GM19238 (cell line): ENCODE results near the gene TRIM14.
"Not testable (repeated sequence)": the region's sequence is repeated elsewhere in the genome, so short reads cannot be mapped to it uniquely, and the experiment has no call there.

ENCODE experiments used
- DNase-seq: peaks from one replicate; pipeline ENCODE4 v3.0.0; 2011; ENCODE audit warnings: low spot score; ENCODE audit not compliant: insufficient read length

The TRIM14 gene

DNA sequence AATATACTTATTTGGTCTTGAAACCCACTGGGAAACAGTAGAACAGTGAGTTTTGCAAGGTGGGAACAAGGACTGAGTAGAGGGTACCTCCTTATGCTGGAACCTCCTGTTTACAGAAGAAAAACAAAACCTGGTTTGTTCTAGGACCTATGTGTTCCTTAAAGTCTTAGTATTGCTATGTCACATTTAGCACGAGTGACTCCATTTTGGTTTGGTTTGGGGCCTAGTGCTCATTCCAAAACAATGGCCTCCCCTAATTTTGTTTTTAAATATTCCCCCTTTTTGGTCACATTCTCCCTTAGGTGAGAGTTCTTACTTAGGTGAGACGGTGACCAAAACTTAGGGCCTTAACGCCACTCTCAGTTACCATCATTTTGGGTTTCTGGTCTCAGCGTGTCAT is 68.7 kb downstream of the TRIM14 start:
- no peak for DNase-seq

DNA sequence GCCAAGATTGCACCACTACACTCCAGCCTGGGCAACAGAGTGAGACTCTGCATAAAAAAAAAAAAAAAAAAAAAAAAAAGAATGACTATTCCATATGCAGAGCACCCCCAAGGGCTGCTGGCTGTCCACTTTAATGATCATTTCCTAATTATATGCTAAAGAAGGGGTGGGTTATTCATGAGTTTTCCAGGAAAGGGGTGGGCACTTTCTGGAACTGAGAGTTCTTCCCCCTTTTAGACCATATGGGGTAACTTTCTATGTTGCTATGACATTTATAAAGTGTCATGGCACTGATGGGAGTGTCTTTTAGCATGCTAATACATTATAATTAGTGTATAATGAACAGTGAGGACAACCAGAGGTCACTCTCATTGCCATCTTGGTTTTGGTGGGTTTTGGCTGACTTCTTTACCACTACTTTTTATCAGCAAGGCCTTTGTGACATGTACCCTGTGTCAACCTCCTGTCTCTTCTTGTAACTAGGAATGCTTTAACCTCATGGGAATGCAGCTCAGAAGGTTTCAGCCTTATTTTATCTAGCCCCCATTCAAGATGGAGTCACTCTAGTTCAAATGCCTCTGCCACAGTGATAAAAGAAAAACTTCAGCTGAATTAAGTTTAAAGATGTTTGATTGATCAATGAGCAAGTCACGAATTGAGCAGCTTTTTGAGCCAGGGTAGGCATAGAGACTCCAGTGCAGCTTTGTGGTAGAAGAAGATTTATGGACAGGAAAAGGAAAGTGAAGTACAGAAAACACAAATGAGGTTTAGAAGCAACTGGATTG is 69.5 kb downstream of the TRIM14 start:
- DNase-seq: no peak

DNA sequence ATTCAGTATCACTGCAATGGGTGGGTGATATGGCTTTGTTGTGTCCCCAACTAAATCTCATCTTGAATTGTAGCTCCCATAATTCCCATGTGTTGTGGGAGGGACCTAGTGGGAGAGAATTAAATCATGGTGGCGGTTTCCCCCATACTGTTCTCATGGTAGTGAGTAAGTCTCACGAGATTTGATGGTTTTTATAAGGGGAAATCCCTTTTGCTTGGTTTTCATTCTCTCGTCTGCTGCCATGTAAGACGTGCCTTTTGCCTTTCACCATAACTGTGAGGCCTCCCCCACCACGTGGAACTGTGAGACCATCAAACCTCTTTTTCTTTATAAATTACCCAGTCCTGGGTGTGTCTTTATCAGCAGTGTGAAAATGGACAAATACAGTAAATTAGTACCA is 72.0 kb downstream of the TRIM14 start:
- DNase-seq: no peak

DNA sequence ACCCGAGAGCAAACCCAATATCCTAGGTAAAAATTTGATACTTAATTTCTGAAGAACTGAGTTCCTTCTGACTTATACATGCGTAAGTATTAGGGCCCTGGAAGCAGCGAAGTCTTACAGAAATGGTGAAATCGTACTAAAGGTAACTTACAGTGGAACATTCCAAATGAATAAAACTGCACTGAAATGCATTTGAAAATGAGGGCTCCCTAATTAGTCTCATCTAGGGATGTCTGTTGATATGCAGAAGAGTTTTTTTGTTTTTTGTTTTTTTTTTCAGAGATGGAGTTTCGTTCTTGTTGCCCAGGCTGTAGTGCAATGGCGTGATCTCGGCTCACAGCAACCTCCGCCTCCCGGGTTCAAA is 72.9 kb downstream of the TRIM14 start:
- DNase-seq: no peak

DNA sequence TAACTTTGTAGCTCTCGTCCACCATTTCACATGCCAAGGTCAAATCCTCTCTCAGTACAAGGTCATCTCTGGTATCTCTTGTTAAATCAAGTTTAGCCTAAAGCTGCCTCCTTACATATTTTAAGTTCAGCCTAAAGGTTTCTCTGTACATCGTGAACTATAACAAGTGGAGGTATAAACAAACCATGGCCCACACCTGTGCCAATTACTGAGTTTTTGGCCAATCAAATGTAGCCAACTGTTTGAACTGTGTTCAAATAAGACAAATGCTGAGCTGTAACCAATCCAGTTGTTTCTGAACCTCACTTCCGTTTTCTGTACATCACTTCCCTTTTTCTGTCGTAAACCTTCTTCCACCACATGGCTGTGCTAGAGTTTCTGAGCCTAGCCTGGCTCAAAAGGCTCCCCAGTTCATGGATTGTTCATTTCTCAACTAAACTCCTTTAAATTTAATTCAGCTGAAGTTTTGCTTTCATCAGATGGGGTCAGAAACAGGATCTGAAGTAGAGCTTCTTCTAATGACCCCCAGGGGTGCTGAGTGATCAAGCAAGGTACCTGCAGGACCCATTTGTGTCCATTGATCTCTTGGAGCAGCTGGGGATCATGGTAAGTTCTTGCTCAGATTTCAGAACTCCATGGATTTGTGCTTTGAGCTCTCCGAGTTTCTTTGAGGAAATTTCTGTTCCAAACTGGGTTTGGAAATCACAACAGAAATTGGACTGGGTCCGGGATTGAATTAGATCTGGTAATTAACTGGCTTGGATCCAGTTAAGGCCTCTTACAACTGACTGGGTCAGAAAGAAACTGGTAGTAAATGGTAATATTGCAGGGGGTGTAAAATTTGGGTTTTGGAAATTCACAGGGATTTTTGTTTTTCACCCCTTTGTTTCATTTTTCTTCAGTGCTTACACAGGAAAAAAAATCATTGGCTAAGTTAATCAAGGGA is 73.5 kb downstream of the TRIM14 start:
- DNase-seq: no peak

DNA sequence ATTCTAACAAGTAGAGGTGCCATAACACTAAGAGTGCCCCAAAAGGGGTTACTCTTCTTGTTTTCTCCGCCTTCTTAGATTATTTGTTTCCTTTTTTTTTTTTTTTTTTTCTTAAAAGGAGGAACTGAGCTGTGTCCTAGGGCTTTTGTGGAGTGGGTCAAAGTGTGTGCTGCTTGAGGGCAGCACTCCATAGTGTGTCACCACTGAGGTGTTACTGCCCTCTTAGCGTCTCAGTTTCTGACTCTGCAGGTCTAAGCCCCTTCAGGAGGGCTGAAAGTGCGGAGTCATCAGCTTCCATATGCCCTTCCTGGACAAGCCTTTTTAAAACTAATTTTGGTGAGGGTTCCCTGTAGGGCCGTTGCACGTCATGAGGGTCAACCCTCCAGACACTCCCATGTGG is 75.1 kb downstream of the TRIM14 start:
- no peak for DNase-seq

DNA sequence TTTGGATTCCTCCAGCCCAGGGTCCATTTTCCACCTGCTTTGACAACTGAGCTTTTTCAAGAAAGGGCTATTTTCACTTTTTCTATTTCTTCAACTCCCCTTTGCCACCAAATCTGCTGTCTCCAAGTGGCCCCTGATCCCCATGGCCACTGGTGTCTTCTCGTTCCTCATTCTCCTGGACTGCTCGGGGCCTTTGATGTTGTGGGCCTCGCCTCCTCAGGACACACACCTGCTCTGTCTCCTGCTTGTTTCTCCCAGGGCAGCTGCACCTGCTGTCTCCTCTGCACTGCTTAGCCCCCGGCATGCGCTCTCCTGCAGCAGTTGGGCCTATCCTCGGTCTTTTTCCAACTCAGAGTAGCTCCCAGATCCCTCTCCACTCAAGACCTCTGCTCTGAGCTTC is 78.8 kb downstream of the TRIM14 start:
- DNase-seq: no peak

DNA sequence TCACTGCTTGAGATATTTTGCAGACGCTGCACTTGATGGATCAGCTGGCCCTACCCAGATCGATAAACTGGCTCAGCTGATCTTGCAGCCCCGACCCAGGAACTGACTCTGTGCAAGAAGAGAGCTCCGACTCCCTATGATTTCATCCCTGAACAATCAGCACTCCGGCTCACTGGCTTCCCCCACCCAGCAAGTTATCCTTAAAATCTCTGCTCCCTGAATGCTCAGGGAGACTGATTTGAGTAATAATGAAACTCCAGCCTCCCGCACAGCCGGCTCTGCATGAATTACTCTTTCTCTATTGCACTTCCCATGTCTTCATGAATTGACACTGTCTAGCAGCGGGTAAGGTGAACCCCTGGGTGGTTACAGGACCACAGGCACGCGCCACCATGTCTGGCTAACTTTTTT is 79.4 kb downstream of the TRIM14 start:
- no peak for DNase-seq

DNA sequence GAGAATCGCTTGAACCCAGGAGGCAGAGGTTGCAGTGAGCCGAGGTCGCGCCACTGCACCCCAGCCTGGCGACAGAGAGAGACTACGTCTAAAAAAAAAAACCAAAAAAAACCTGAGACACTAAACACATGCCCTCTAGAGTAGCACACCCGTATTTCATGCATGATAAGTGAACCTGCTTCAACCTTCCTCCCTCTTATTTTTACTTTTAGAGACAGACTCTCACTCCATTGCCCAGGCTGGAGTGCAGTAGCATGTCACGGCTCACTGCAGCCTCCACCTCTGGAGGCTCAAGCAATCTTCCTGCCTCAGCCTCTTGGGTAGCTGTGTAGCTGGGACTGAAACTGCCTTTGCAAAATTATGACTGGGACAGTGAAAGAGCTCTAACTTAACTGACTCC is 80.1 kb downstream of the TRIM14 start:
- DNase-seq: no peak

DNA sequence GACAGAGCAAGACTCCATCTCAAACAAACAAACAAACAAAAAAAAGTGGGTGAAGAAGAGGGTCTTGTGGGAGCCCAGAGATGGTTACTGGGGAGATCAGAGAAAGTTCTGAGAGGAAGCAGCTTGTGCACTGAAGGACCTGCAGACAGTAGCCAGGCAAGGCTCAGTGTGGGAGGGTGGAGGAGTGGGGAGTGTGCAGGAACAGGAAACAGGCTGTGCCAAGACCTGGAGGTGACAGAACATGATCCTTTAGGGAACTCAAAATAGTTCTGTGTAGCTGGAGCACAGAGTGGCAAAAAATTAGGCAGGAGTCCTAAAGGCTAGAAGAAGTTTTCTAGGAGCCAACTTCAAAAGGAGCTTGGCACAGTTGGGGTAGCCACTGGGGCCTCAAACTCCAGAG is 81.7 kb downstream of the TRIM14 start:
- no peak for DNase-seq

DNA sequence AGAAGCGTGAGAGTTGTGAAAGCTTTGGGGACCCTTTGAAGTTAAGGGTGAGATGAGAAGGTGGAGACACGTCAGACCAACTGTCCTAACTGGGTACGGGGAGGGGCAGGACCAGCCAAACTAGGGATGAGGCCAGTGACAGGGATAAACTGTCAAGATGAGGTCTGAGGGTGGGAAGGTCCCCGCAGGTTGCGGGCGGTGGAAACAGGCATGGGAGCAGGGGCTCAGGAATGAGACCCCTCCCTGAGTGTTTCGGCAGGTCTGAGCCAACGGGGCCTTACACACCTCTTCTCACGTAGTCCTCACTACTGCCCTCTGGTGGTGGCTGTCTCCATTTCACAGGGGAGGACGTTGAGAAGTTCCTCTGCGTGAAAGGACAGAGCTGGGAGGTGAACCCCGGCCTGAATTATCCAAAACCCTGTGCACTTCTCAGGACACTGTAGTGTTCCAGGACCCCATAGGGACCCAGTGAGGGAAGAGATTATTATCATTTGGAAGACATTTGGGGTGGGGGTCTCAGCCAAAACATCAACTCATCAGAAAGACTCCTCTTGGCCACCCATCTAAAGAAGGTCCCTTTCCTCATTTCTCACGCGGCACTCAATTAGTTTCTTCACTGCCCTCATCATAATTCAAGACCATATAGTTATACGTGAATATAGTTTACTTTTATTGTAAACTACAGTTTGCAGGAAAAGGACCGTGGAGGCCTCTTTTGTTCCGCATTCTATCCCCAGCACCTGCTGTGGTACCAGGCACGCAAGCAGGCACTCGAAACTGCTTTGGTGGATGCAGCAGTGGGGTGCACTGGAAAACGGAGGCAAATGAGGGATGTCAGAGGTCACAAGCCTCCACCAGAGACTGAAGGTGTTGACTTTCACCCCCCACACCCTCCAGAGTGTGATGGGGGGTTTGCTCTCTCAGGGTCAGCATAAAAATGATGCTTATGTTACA is 84.2 kb downstream of the TRIM14 start:
- DNase-seq: peak; percentile 60

DNA sequence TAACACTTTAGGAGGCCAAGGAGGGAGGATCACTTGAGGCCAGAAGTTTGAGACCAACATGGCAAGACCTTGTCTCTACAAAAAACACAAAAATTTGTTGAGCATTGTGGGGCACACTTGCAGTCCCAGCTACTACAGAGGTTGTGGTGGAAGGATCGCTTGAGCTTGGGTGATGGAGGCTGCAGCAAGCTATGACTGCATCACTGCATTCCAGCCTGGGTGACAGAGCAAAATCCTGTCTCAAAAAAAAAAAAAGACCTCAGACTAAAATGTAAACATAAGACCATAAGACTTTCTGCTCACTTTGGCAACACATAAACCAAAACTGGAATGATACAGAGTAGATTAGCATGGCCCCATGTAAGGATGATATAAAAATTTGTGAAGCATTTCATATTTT is 87.1 kb downstream of the TRIM14 start:
- no peak for DNase-seq

DNA sequence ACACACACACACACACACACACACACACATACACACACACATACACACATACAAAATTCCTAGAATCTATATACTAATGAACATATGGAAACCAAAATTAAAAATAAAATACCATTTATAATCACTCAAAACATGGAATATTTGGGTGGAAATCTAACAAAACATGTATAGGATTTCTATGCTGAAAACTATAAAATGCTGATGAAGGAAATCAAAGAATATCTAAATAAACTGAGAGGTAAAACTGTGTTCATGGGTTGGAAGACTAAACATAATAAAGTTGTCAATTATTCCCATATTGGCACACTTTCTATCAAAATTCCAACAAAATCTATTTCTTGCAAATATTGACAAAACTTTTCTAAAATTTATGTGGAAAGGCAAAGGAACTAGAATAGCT is 87.9 kb downstream of the TRIM14 start:
- DNase-seq: no peak

DNA sequence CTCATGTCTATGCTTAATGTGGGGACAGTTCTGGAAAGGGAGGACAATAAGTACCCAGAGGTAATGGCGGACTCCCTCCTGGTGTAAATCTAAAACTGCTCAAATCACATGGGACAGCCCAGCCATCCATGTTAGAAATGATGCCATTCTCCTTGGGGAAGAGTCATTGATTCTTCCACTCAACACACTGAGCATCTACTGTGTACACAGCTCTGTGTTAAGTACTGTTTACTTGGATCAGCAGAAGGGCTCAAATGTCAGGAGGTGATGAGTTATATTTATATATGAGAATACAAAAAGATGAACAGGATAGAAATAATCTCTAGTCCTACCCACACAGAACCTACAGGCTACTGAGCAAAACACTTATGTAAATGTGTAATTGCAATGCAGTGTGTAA is 94.3 kb downstream of the TRIM14 start:
- DNase-seq: no peak

DNA sequence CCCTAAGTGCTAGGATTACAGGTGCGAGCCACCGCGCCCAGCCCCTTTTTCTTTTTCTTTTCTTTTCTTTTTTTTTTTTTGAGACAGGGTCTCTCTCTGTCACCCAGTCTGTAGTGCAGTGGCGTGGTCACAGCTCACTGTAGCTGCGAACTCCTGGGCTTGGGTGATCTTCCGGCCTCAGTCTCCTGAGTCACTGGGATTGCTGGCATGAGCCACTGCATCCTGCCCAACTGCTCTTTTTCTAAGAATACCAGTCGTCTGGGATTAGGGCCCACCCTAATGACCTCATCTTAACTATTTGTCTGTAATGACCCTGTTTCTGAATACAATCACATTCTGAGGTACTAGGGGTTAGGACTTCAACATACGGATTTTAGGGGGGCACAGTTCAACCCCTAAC is 96.6 kb downstream of the TRIM14 start:
- DNase-seq: no peak

DNA sequence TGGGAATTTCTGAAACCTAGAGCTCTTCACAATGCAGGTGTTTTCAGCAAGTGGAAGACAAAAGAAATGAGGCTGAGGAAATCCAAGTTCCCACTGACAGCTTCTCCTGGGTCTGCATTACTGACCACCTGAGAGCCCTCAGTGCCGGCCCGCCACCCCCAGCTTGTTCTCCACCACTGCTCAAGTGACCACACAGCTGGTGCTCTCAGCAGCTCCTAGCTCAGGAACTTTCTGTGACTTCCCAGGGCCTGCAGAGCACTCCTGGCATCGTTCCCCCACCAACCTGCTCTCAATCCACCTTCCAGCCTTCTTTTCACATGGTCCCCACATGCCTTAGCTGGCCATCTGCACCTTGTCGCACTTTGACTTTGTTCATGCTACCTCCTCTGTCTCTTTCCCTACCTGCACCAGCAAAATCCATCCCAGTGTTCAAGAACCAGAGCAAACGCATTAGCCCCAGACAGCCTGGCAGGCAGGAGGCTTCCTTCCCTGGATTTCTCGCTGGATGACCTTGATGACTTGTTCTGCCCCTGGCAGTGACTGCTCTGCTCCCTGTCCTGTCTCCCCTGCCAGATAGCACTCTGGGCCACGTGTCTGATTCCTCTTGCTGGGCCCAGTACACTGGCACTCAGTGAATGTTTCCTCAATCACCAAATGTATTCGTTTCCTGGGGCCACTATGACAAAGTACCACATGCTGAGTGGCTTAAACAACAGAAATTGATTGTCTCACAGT is 97.5 kb downstream of the TRIM14 start:
- no peak for DNase-seq

DNA sequence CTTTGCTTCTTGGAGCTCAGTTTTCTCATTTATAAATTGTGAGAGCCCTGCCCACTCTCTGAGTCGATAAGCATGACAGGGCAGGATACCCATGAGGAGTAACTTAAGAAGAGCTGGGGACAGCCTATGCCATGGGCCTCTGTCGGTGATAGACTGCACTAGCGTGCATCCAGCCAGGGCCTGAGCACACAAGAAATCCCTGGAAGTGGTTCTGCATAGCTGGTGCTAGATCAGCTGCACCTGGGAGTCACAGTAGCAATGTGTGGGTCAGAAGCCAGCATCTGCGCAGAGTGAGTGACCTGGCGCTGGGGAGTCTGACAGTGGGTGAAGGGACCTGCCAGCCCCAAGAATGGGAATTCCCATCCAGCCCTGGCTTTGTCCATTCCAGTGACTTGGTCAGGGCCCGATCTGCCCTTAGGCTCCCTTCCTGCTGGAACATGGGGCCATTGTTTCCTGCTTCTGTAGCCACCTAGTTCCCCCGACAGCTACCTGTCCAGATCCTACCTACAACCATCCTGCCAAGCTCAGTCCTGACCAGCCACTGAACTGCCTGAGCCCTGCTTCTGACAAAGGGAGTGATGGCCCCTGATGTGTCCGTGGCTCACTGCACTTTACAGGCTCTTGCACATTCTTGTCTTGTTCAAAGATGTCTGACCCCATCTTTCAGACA is 98.4 kb downstream of the TRIM14 start:
- DNase-seq: no peak

DNA sequence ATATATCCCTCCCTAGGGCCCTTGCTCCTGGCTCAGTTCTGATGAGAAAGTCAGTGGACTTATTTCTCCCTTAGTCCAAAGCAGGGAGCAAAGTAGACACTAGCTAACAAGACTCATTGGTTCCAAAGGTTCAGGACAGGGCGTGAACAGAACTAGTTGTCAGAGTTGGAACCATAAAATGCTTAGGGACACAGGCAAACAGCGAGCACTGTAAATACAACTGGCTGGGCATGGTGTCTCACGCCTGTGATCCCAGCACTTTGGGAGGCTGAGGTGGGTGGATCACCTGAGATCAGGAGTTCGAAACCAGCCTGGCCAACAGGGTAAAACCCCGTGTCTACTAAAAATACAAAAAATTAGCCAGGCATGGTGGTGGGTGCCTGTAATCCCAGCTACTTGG is 99.2 kb downstream of the TRIM14 start:
- not testable (repeated sequence) for DNase-seq
